GM12875 (cell line): Measurements from ENCODE around the gene PANX2.

Experiments
- H3K4me3 ChIP-seq: one replicate; pipeline ENCODE4 v1.5.1; 2011; ENCODE audit warnings: low read depth, low read length, control low read depth
- TF ChIP-seq, protein P1 (sequence below): IDR thresholded peaks from 2 replicates; pipeline ENCODE4 v1.5.1; 2011; ENCODE audit warnings: low read depth, mild to moderate bottlenecking, control low read depth, inconsistent platforms, low read length, moderate library complexity, borderline replicate concordance; ENCODE audit not compliant: insufficient read depth

Gene PANX2

GRCh38 chr22:50218153-50218995 is 47.8 kb downstream of the PANX2 start:
- TF ChIP-seq, protein P1, sequence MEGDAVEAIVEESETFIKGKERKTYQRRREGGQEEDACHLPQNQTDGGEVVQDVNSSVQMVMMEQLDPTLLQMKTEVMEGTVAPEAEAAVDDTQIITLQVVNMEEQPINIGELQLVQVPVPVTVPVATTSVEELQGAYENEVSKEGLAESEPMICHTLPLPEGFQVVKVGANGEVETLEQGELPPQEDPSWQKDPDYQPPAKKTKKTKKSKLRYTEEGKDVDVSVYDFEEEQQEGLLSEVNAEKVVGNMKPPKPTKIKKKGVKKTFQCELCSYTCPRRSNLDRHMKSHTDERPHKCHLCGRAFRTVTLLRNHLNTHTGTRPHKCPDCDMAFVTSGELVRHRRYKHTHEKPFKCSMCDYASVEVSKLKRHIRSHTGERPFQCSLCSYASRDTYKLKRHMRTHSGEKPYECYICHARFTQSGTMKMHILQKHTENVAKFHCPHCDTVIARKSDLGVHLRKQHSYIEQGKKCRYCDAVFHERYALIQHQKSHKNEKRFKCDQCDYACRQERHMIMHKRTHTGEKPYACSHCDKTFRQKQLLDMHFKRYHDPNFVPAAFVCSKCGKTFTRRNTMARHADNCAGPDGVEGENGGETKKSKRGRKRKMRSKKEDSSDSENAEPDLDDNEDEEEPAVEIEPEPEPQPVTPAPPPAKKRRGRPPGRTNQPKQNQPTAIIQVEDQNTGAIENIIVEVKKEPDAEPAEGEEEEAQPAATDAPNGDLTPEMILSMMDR = no peak
- no peak overlapping the region for H3K4me3 ChIP-seq

- H3K4me3 ChIP-seq = no peak overlapping the region
- TF ChIP-seq, protein P1 = no peak
Observed at GRCh38 chr22:50218996-50219727, 48.6 kb downstream of the PANX2 start.

DNA sequence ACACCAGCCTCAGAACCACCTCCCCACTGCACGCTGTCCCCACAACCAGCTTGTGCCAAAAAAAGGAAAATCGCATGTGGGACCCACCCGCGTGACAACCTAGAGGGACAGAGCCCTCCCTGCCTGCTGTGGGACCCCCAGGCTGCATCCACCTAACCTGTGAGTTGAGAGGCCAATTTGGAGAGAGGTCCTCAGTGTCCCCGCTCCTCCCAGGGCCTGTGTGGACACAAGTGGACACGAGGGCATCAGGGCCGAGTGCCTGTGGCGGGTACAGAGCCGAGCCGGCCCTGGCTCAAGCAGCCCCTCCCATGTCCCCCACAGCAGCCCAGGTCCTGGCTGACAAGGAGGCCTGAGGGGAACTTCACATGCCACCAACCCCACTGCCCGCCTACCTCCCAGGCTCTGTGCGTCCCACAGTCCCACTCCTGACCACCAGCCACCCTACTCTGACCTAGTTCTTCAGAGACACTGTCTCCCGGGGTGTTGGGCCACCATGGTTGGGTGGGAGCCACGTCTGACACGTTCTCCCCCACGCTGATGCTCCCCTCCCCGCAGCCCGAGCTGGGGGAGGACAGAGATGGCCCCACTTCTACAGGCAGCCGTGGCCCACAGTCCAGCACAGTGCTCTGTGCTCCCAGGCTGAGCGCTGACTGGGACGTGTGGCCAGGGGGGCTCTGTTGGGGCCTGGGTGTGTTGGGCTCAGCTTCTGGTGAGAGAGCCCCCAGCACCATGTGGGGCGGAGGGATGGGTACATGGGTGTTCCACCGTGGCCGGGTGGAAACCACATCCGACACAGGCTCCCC is 49.5 kb downstream of the PANX2 start:
- H3K4me3 ChIP-seq = no peak overlapping the region
- TF ChIP-seq, protein P1 = no peak

DNA sequence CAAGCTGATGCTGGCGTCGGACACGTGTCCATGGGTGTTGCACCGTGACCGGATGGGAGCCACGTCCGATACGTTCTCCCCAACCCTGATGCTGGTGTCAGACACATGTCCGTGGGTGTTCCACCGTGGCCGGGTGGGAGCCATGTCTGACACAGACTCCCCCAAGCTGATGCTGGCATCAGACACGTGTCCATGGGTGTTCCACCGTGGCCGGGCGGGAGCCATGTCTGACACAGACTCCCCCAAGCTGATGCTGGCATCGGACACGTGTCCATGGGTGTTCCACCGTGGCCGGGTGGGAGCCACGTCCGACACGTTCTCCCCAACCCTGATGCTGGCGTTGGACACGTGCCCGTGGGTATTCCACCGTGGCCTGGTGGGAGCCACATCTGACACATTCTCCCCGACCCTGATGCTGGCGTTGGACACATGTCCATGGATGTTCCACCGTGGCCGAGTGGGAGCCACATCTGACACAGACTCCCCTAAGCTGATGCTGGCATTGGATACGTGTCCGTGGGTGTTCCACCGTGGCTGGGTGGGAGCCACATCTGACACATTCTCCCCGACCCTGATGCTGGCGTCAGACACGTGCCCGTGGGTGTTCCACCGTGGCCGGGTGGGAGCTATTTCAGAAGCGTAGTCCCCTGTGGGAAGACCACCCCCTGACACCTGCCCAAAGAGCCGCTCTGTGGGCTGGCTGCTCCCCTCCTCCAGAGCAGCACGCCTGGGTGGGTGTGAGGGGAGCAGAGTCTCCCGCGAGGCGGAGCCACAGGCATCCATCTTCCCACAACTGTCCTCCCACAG is 50.3 kb downstream of the PANX2 start:
- TF ChIP-seq, protein P1 = no peak
- H3K4me3 ChIP-seq = no peak overlapping the region

- TF ChIP-seq, protein P1 = no peak
- no peak overlapping the region for H3K4me3 ChIP-seq
Observed at GRCh38 chr22:50221410-50222300, 51.1 kb downstream of the PANX2 start.

- TF ChIP-seq, protein P1 = no peak
- no peak overlapping the region for H3K4me3 ChIP-seq
Observed at GRCh38 chr22:50222508-50222907, 52.0 kb downstream of the PANX2 start.
